Gastroesophageal sphincter (tissue), 3 donors: Measurements from ENCODE around the gene AUTS2.

Experiments
- POLR2A ChIP-seq, 2 donors: fragments of 450-650 bp; IDR thresholded peaks; one replicate each; pipeline ENCODE4 v1.6.1; 2017; ENCODE audit warnings: antibody characterized with exemption in 2 of 2, mild to moderate bottlenecking in 2 of 2, moderate library complexity in 1 of 2
- TF ChIP-seq, protein P1 (sequence below), 4 experiments: fragments of 200-600 bp in 2 of 4; fragments of 450-650 bp in 2 of 4; sonication (generic) in 1 of 4; IDR thresholded peaks; one replicate each; pipeline ENCODE4 v1.5.1; 2017 to 2019; ENCODE audit warnings: antibody characterized with exemption in 4 of 4, mild to moderate bottlenecking in 2 of 4, moderate library complexity in 2 of 4

DNA sequence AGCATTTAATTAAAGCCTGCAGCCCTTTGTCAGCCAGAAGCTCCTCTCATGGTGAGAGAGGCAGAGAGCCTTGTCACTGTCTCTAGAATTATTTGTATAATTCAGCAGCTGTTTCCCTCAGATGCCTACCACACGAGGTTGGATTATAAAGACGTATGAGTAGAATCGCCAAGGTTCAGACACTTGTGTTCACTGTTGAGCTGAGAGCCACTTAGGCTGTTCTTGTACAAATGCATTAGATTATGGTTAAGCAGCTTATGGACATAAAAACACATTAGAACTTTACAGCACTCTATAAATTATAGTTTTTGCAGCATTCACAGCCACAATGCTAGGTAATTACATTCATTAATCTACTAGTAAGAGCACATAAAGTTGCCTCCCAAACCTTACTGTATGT lies 282.6 kb downstream of the AUTS2 start:
- TF ChIP-seq, protein P1, sequence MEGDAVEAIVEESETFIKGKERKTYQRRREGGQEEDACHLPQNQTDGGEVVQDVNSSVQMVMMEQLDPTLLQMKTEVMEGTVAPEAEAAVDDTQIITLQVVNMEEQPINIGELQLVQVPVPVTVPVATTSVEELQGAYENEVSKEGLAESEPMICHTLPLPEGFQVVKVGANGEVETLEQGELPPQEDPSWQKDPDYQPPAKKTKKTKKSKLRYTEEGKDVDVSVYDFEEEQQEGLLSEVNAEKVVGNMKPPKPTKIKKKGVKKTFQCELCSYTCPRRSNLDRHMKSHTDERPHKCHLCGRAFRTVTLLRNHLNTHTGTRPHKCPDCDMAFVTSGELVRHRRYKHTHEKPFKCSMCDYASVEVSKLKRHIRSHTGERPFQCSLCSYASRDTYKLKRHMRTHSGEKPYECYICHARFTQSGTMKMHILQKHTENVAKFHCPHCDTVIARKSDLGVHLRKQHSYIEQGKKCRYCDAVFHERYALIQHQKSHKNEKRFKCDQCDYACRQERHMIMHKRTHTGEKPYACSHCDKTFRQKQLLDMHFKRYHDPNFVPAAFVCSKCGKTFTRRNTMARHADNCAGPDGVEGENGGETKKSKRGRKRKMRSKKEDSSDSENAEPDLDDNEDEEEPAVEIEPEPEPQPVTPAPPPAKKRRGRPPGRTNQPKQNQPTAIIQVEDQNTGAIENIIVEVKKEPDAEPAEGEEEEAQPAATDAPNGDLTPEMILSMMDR (IDR thresholded peaks at IDR 0.05): no peak
- no peak for TF ChIP-seq POLR2A (IDR thresholded peaks at IDR 0.05)
